C4-2B (cell line): Measurements from ENCODE around the gene GGNBP2.

ENCODE experiments used
- H3K27ac ChIP-seq: fragments of 450-650 bp; 2 replicates; pipeline ENCODE4 v1.5.1; 2017
- CTCF ChIP-seq: fragments of 450-650 bp; conservative IDR thresholded peaks from 2 replicates; pipeline ENCODE4 v1.5.1; 2017; ENCODE audit warnings: mild to moderate bottlenecking
- ZFX ChIP-seq: fragments of 450-650 bp; IDR thresholded peaks from 2 replicates; pipeline ENCODE4 v1.6.1; 2017

GGNBP2 gene

GRCh38 chr17:36592716-36593321 is 48.1 kb downstream of the GGNBP2 start:
- TF ChIP-seq CTCF (no peak), ZFX (no peak)
- peak overlapping the region; percentile 87 for H3K27ac ChIP-seq

DNA sequence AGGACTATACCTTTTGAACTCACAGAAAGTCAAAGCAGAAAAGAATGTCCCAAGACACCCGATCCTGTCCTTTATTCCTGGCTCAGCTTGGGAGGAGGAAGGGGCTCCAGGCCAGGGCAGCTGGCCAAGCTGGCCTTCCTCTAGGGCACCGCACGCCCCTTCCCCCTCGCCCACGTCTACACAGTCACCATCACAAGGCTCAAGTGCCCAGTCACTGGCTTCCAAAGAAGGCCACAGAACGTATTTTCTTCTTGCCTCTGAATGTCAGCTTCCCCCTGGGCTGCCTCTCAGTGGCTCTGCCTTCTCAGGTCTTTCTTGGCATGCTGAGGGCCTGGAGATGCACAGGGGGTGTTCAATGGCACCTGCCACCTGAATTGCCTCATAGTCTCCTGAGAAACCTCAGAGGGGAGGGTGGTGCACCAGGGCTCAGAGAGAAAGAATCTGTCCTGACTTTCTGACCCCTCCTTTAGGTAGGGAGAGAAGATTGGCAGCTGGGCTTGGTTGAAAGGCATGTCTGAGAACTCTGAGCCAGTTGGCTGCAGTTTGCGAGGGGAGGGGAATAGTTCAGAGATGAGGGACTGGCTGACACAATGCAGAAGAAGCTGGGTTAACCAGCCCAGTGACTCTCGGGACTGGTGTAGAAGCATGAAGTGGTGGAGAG is 49.1 kb downstream of the GGNBP2 start:
- TF ChIP-seq CTCF: no peak
- no peak for TF ChIP-seq ZFX

DNA sequence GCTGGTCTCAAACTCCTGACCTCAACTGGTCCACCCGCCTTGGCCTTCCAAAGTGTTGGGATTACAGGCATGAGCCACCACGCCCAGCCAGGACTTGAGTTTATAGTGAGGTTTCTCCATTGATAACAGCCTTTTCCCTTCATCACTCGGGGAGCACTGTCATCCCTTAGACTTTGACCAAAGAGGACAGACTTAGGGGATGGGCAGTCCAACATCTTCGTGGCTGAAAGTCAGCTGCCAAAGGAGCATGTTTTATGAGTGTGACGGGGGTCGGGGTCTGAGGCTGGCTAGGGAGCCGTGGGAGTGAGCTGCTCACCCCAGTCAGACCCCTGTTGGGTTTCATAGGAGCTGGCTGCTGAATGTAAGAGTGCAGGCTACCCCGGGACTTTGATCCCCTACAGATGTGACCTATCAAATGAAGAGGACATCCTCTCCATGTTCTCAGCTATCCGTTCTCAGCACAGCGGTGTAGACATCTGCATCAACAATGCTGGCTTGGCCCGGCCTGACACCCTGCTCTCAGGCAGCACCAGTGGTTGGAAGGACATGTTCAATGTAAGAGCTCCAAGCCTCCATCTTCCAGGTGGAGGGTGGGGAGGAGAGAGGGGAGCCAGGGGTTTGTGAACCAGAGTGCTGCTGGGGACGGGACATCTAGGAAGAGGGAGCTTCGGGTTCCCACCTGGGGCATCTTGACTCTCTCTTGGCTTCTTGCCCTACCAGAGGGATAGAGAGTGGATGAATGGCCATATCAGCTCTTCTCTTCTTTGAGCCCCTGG is 50.1 kb downstream of the GGNBP2 start:
- TF ChIP-seq CTCF (no peak), ZFX (no peak)
- H3K27ac ChIP-seq: no peak overlapping the region

More for the DNA sequence above, 49.1 kb downstream of the GGNBP2 start:
- no peak overlapping the region for H3K27ac ChIP-seq

DNA sequence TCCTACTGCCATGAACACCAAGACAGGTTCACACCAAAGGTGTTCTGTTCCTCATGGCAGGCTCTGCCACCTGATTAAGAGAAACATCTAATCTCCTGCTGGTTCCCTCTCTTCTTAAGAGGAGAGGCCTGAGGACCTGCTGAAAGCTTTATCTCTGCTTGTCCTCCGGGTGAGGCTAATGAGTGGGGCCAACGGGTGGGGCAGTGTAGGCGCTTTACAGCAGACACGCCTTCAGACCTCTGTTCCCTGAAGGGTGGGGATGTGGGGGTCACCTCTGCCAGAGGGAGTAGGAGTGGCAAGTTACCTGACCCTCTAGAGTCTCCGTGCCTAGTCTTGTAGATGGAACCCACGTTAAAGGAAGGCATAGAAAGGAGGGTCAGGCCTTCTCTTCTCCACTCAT is 52.5 kb downstream of the GGNBP2 start:
- TF ChIP-seq ZFX (no peak), CTCF (no peak)
- H3K27ac ChIP-seq: no peak overlapping the region

- H3K27ac ChIP-seq: no peak overlapping the region
- TF ChIP-seq CTCF (no peak), ZFX (no peak)
Measured at GRCh38 chr17:36597866-36598777, 53.4 kb downstream of the GGNBP2 start.

DNA sequence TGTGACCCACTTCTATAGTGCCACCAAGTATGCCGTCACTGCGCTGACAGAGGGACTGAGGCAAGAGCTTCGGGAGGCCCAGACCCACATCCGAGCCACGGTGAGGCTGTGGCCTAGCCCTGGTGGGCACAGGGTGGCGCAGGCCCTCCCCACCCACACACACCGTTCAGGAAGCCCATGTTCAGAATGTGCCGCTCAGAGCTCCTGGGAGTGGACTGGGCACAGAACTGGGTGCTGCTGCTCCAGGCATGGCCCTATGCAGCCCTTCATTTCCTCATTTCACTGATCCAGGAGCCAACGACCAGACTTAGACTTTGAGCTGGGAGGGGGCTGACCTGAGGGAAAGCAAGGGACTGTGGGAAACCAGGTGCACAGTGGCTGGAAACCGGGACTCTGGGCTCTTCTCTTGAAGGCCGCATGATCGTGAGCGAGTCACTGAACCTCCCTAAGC is 54.3 kb downstream of the GGNBP2 start:
- TF ChIP-seq CTCF: no peak
- TF ChIP-seq ZFX: no peak
- H3K27ac ChIP-seq: no peak overlapping the region
